ENCODE results near the gene LONP2.

The LONP2 gene, protein sequence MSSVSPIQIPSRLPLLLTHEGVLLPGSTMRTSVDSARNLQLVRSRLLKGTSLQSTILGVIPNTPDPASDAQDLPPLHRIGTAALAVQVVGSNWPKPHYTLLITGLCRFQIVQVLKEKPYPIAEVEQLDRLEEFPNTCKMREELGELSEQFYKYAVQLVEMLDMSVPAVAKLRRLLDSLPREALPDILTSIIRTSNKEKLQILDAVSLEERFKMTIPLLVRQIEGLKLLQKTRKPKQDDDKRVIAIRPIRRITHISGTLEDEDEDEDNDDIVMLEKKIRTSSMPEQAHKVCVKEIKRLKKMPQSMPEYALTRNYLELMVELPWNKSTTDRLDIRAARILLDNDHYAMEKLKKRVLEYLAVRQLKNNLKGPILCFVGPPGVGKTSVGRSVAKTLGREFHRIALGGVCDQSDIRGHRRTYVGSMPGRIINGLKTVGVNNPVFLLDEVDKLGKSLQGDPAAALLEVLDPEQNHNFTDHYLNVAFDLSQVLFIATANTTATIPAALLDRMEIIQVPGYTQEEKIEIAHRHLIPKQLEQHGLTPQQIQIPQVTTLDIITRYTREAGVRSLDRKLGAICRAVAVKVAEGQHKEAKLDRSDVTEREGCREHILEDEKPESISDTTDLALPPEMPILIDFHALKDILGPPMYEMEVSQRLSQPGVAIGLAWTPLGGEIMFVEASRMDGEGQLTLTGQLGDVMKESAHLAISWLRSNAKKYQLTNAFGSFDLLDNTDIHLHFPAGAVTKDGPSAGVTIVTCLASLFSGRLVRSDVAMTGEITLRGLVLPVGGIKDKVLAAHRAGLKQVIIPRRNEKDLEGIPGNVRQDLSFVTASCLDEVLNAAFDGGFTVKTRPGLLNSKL
- 133 to 215 (median 171) reads per million in 3 experiments for total RNA-seq

- peak; percentile 91 for DNase-seq
Observed at GRCh38 chr16:48244080-48244862, at the start of gene LONP2. TSS of gene LONP2 (plus strand) at chr16:48244300. CDS start at chr16:48244389, 89 bp downstream.

DNA sequence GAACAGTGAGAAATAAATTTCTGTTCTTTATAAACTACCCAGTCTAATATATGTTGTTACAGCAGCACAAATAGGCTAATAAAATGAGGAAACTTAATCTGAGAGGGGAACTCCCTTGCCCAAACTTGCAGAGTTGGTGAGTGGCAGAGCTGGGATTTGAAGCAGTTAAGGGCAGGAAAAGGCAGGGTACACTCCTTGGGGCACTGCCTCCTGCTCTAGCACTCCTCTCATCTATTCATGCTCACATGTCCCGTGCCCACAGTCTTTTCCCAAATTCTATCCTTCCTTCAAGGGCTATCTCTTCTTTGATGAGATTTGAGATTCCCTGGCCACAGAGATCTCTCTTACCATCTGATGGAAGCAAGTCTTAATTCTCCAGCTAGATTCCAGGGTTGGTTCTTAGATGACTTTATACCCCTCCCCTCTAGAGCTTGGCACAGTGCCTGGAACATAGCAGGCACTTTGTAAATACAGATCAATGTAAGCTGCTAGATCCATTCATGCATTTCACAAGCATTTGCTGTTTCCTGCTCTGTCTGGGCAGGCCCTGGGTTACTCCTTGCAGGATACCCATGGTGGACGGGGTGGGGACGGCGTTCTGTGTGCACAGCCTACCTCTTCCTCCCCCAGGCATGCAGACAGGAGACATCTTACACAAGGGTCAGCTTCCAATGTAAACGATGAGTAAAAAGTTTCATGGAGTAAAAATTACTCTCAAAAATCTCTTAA is 49.1 kb upstream of the LONP2 start:
- DNase-seq, result no peak

DNA sequence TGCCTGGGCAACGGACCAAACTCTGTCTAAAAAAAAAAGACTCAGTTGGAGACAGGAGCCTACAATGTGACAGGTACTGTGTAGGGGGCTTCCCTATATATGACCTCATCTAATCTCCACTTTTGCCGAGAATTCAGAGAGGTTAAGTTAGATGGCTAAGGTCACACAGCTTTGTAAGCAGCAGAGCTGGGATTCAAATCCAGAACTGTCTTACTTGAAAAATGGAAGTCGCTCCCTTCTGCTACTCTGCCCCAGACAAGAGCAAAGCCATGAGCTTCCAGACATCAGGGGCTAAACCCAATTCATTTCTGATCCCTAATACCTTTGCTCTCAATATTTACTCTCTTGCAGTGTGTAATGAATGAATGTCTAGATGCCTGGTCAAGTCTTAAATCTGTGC is 46.8 kb upstream of the LONP2 start:
- DNase-seq, result no peak

DNA sequence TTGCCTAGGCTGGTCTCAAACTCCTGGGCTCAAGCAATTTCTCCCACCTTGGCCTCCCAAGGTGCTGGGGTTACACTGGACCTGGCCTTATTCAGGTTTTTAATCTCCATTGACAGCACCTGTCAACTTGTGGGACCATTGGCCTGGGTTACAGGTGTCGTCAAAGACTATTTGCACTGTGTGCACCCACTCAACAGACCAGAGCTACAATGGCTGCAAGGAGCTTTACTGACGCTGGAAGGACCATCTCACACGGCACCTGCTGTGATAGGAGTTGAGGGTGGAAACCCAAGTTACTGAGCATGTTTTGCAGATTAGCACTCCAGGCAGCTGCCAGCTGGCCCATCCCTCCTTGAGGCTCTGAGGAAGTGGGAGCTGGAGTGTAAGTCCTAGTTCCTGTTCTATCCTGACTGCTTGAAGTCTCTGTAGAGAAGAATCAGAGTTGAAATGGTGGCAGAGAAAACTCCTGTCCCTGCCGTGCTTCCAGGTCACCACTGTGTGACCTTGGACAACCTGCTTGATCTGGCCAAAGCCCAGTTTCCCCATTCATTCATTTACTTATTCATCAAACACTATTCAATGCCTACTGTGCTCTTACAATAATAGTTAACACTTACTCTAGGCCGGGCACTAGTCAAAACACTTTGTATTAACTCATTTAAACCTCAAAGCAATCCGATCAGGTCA is 42.4 kb upstream of the LONP2 start:
- DNase-seq, result no peak

GRCh38 chr16:48203974-48204824 is 39.9 kb upstream of the LONP2 start:
- DNase-seq, result no peak

- DNase-seq, result no peak
Observed at GRCh38 chr16:48204825-48205151, 39.3 kb upstream of the LONP2 start.

- no peak for DNase-seq
Observed at GRCh38 chr16:48206594-48207242, 37.4 kb upstream of the LONP2 start.

DNA sequence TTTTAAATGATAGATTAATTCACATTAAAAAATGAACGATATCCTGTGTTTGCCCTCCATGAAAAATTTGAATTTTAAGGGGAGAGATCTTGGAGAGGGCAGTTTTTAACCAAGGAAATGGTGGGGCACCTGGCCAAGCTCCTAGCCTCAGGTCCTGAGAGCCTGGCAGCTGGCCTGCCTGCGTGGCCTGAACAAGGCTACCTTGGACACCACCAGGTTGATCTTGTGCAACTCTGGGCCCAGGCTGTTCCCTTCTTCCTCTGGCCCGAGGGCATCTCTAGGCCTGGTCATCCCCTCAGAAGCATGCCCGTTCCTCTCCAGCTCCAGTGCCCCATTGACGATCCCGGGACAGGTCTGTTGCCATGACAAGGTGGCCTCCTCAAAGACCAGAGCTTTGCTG is 33.4 kb upstream of the LONP2 start:
- DNase-seq, result no peak

- DNase-seq, result no peak
Observed at GRCh38 chr16:48212033-48212432, 32.1 kb upstream of the LONP2 start.

DNA sequence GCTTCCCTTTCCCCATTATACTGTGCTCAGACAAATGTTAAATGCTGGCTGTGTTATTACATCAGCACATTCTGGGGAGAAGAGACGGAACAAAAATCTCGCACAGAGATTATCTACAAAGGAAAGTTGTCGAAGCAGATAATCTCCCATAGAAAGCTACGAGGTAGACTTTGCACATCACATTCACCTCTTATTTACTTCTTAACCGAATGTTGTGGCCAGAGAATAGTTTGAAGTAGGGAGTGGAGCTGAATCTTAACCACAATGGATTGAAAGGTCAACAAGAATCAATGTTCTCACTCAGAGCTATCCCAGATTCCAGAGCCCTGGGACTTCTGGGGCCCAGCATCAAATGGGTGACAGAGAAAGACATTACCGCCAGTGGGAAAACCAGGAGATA is 28.4 kb upstream of the LONP2 start:
- no peak for DNase-seq

DNA sequence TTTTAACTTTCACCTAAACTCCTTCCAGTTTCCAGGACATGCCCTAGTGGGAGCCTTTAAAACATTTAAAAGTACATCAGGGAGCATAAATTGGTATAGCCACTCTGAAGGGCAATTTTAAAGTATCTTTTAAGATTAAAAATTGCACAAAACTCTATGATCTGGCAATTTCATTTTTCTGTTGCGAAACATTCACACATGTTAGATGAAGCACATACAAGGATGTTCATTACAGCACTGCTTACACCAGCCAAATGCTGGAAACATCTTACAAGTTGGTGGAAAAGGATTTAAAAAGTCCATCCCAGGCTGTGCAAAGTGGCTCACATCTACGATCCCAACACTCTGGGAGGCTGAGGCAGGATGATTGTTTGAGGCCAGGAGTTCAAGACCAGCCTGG is 26.4 kb upstream of the LONP2 start:
- DNase-seq, result no peak

- DNase-seq, result no peak
Observed at GRCh38 chr16:48218473-48218872, 25.6 kb upstream of the LONP2 start.

DNA sequence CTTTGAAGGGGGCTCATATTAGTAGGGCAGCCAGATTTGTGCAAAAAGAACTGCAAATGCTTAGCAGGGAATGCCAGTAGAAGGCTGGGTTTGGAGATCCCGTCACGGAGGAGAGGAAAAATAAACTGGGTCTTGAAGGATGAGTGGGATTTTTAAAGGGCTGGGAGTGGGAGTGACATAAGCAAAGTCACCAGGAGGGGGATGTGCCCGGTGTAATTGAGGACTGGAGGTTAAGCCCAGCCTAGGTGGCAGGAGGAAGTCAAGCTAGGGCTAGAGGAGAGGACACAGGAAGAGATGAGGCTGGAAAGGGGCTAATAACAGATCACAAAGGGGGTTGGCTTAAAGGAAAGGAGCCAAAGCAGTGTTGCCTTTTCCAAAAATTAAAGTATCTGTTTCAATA is 23.2 kb upstream of the LONP2 start:
- DNase-seq, result no peak

DNA sequence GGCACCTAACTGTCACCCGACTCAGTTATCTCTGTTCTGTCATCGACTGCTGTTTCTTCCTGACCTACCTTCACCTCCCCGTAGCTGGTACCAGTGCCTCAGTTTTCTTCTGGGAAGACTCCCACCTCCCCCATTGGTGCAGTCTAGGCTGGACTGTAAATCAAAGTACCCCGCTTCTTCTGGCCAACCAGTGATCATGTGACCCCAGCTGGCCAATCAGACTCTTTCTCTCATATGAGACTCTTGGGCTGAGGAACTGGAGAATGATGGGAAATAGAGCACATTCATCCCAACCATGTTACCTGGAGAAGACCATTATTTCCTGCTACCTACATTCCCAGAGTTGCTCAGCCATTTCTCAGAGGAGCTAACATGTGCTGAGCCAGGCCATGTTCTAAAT is 20.6 kb upstream of the LONP2 start:
- no peak for DNase-seq

DNA sequence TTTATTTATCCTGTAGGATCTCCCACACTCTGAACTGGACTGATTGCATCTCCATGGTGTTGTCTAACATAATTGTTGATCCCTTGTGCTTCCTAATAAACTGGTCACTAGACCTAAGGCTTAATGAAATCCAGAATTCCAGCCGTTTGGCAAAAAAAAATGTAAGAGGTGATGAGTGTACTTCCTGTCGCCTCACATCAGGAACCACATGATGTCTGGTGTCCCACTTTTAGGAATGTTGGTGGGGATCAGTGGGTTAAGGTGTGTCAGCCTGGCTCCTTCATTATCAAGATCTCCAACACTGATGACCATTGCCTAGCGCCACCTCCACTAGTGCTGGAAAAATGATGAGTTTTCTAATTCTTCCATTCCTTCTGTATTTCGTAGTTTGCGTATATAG is 18.6 kb upstream of the LONP2 start:
- no peak for DNase-seq

- DNase-seq, result no peak
Observed at GRCh38 chr16:48231727-48232492, 12.2 kb upstream of the LONP2 start.

GRCh38 chr16:48232493-48233040 is 11.5 kb upstream of the LONP2 start:
- DNase-seq, result no peak

- DNase-seq, result no peak
Observed at GRCh38 chr16:48234630-48235029, 9.5 kb upstream of the LONP2 start.

DNA sequence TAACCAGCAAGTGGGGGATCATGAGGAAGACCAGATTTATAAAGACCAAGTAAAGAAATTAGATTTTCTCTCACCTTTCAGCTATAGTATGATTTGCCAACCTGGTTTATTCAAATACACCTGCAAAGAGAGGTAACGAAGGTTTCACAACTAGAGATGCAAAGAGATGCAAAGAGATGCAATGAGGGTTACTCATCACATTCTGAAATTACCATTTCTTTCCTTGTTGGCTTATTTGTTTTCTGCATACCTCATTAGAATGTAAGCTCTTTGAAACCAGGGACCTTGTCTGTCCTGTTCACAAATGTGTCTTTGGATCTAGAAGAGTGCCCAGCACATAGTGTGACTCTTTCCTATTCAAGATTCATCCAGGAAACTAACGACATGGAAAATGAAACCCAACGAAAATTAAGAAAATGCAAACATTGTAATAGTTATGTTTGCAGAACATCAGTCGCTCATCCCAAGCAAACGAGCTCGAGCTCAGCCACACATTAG is 9.0 kb upstream of the LONP2 start:
- no peak for DNase-seq
